ENCODE data around the gene ACOX3. TPM values are rescaled to one million over a fixed set of nuclear protein-coding genes. Genes with fewer than 3 reads are reported as not detected.

Gene ACOX3
- total and polyA plus RNA-seq, 2 of the 8 experiments (the other 6 are each of a cell fraction or from before 2014, with no cell fraction given), result 2.5 to 9.9 TPM

DNA sequence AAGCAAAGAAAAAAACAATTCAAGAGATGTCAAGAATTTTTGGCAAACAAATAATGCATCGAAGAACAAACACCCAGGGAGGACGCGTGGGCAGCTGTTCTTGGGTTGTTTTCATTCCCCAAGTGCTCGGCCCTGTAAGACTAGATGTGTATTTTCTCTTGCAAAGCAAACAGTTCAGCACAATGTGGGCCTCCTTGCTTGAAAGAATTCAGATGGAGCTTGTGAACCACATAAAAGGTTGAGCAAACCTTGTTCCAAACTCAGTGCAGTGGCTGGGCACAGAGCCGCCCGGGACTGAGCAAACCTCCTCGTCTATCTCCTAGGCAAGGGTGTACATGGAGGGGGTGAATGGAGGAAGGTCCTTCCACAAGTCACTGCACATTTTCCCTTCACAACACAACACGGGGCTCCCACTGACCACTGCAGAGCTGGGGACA is 88.6 kb downstream of the ACOX3 start:
- Histone ChIP-seq H3K23me2 (ENCODE audit: low read depth, low read length) (peaks cover 2% of the 10 kb centered on the region; the same call in 1 of the 2 replicates), H4K5ac (ENCODE audit: insufficient read length, low read depth, low read length) (no peak overlapping the region), H2AFZ (ENCODE audit: low read length) (no peak overlapping the region), H4K8ac (ENCODE audit: extremely low read depth, insufficient read depth, low read length) (no peak overlapping the region; the same call in 1 of the 2 replicates), H2BK15ac (ENCODE audit: low read length) (no peak overlapping the region), H3K4me3 (ENCODE audit: extremely low read depth in 1 of 4, insufficient read depth in 2 of 4, low read depth in 3 of 4, low read length in 4 of 4) (no peak overlapping the region), H3K4me2 (ENCODE audit: insufficient read depth in 1 of 2, low read depth in 2 of 2, low read length in 2 of 2) (no peak overlapping the region), H2BK5ac (ENCODE audit: low read depth, low read length) (no peak overlapping the region), H2BK120ac (replicated peaks; ENCODE audit: low read depth, low read length) (no peak overlapping the region), H2BK12ac (ENCODE audit: low read depth, low read length) (no peak overlapping the region; the same call in 1 of the 2 replicates), H3K56ac (replicated peaks; ENCODE audit: insufficient read length, low read depth, low read length) (no peak overlapping the region), H2AK5ac (ENCODE audit: low read depth, low read length) (no peak overlapping the region), H3K4me1 (replicated peaks in 1 of 4; ENCODE audit: control insufficient read depth in 3 of 4, insufficient read depth in 4 of 4, low read length in 3 of 4) (peaks cover 6 to 17% (median 11%) of the 10 kb centered on the region in 4 experiments), H3K23ac (ENCODE audit: insufficient read length) (no peak overlapping the region), H3K9me3 (ENCODE audit: insufficient read depth in 2 of 2, low read depth in 1 of 2, low read length in 1 of 2) (no peaks in the 10 kb centered on the region), H2BK20ac (ENCODE audit: low read length) (no peak overlapping the region), H3K4ac (replicated peaks; ENCODE audit: insufficient read length, low read depth, low read length) (no peak overlapping the region), H3K9ac (replicated peaks in 1 of 4; ENCODE audit: extremely low read depth in 1 of 4, low read depth in 3 of 4, low read length in 3 of 4) (no peak overlapping the region; a peak in 1 of 7 replicates), H3K14ac (ENCODE audit: insufficient read length) (no peak overlapping the region), H3K79me1 (ENCODE audit: low read depth, low read length) (no peaks in the 10 kb centered on the region), H4K91ac (replicated peaks; ENCODE audit: insufficient read length, low read length) (no peak overlapping the region), H3K27ac (ENCODE audit: low read depth, low read length) (no peak overlapping the region), H3K79me2 (ENCODE audit: control insufficient read depth in 1 of 2, insufficient read depth in 2 of 2, low read length in 2 of 2) (no peaks in the 10 kb centered on the region), H3K18ac (ENCODE audit: extremely low read depth, low read length) (no peak overlapping the region), H4K20me1 (replicated peaks in 1 of 2; ENCODE audit: control insufficient read depth in 1 of 2, insufficient read depth in 2 of 2, low read length in 2 of 2) (no peaks in the 10 kb centered on the region), H3K36me3 (ENCODE audit: control insufficient read depth in 2 of 4, insufficient read depth in 4 of 4, low read length in 3 of 4) (no peaks in the 10 kb centered on the region; a peak in 1 of 8 replicates), H3K27me3 (replicated peaks in 1 of 4; ENCODE audit: control insufficient read depth in 3 of 4, extremely low read depth in 1 of 4, insufficient read depth in 3 of 4, low read length in 3 of 4) (peaks cover 0 to 16% (median 1%) of the 10 kb centered on the region in 4 experiments; a peak in 4 of 7 replicates)
- 87% methylated on average over 8 of the region's 8 CpGs; no CpG with 5 or more reads in 1 of the 2 experiments for WGBS, 2 experiments (ENCODE audit: extremely low coverage in 1 of 2, insufficient coverage in 1 of 2, insufficient read length in 1 of 2, insufficient replicate concordance in 2 of 2, low coverage in 1 of 2, low lambda C conversion rate in 2 of 2, missing lambda C conversion rate in 1 of 2)
- FAIRE-seq (no peak), DNase-seq (ENCODE audit: low read depth in 1 of 2, low spot score in 2 of 2) (no peak)
- CTCF ChIA-PET (ENCODE audit: partially characterized antibody), result interaction anchor here (1.0 to 2.6 kb wide), 7 partner anchors 9 to 105 kb away, joined by 3 to 21 read pairs (median 4); no protein-coding TSS in a partner anchor
- POLR2A ChIA-PET (ENCODE audit: partially characterized antibody), result no interaction called here
- TF ChIP-seq HDAC6 (IDR thresholded peaks at IDR 0.05; ENCODE audit: low read depth, low read length) (no peak), SRF (IDR thresholded peaks at IDR 0.05; ENCODE audit: low read depth, low read length) (no peak)
